SU-DHL-6 (cell line): ENCODE data around the gene EEF1A2.

Experiments
- H2AFZ ChIP-seq: fragments of 200-600 bp; sonication (generic); 2 replicates; pipeline ENCODE4 v1.6.1; 2014; ENCODE audit warnings: low read depth, mild to moderate bottlenecking, moderate library complexity, mixed read lengths, antibody characterized with exemption, low read length; ENCODE audit not compliant: severe bottlenecking
- H3F3A ChIP-seq: fragments of 200-600 bp; shearing (Covaris generic); 2 replicates; pipeline ENCODE4 v1.6.0; 2016; ENCODE audit warnings: antibody characterized with exemption, mild to moderate bottlenecking; ENCODE audit not compliant: insufficient read depth
- H3K27ac ChIP-seq: fragments of 200-600 bp; sonication (generic); 2 replicates; pipeline ENCODE4 v1.5.1; 2016; ENCODE audit warnings: low read depth, mild to moderate bottlenecking, low read length, moderate library complexity, mixed read lengths
- H3K27me3 ChIP-seq: fragments of 200-600 bp; sonication (generic), shearing (Covaris generic); 2 replicates; pipeline ENCODE4 v1.6.0; 2014; ENCODE audit warnings: mild to moderate bottlenecking, low read length
- H3K36me3 ChIP-seq: fragments of 200-600 bp; sonication (generic); 2 replicates; pipeline ENCODE4 v1.6.1; 2014; ENCODE audit warnings: mild to moderate bottlenecking, low read length, mixed read lengths
- H3K4me2 ChIP-seq: fragments of 300-600, 200-600 bp; shearing (Covaris generic), sonication (generic); 2 replicates; pipeline ENCODE4 v1.6.0; 2014; ENCODE audit warnings: low read length, low read depth, mild to moderate bottlenecking; ENCODE audit not compliant: poor library complexity, severe bottlenecking
- H3K4me3 ChIP-seq: fragments of 200-600 bp; sonication (generic); 2 replicates; pipeline ENCODE4 v1.5.1; 2014; ENCODE audit warnings: antibody characterized with exemption, low read length, mild to moderate bottlenecking, mixed read lengths; ENCODE audit not compliant: insufficient read depth, poor library complexity, severe bottlenecking
- H3K79me2 ChIP-seq: fragments of 200-600 bp; sonication (generic); 2 replicates; pipeline ENCODE4 v1.6.1; 2014; ENCODE audit warnings: mild to moderate bottlenecking, low read length, moderate library complexity; ENCODE audit not compliant: insufficient read depth
- H3K9ac ChIP-seq: fragments of 200-600 bp; sonication (generic); 2 replicates; pipeline ENCODE4 v1.7.0; 2014; ENCODE audit warnings: mild to moderate bottlenecking, low read length
- H3K9me2 ChIP-seq: fragments of 200-600 bp; sonication (generic); replicated peaks from 2 replicates; pipeline ENCODE4 v1.6.1; 2014; ENCODE audit warnings: low read length; ENCODE audit not compliant: insufficient read depth
- H3K9me3 ChIP-seq: fragments of 200-600 bp; sonication (generic); 2 replicates; pipeline ENCODE4 v1.6.1; 2014; ENCODE audit warnings: low read length, mixed read lengths; ENCODE audit not compliant: insufficient read depth
- H4K20me1 ChIP-seq: fragments of 200-600 bp; sonication (generic); 2 replicates; pipeline ENCODE4 v1.6.1; 2014; ENCODE audit warnings: low read depth, mild to moderate bottlenecking, antibody characterized with exemption, low read length, moderate library complexity, mixed read lengths
- EZH2phosphoT487 ChIP-seq: fragments of 200-600 bp; sonication (generic), shearing (Covaris generic); conservative IDR thresholded peaks from 2 replicates; pipeline ENCODE4 v1.6.1; 2018; ENCODE audit warnings: mild to moderate bottlenecking, antibody characterized with exemption, low read length, moderate library complexity, mixed read lengths
- TF ChIP-seq, protein P1 (sequence below): fragments of 200-600 bp; sonication (generic); IDR thresholded peaks from one replicate; pipeline ENCODE4 v1.5.1; 2017; ENCODE audit warnings: antibody characterized with exemption, mild to moderate bottlenecking, low read length, moderate library complexity; ENCODE audit not compliant: insufficient read depth, poor library complexity, severe bottlenecking

EEF1A2 gene

DNA sequence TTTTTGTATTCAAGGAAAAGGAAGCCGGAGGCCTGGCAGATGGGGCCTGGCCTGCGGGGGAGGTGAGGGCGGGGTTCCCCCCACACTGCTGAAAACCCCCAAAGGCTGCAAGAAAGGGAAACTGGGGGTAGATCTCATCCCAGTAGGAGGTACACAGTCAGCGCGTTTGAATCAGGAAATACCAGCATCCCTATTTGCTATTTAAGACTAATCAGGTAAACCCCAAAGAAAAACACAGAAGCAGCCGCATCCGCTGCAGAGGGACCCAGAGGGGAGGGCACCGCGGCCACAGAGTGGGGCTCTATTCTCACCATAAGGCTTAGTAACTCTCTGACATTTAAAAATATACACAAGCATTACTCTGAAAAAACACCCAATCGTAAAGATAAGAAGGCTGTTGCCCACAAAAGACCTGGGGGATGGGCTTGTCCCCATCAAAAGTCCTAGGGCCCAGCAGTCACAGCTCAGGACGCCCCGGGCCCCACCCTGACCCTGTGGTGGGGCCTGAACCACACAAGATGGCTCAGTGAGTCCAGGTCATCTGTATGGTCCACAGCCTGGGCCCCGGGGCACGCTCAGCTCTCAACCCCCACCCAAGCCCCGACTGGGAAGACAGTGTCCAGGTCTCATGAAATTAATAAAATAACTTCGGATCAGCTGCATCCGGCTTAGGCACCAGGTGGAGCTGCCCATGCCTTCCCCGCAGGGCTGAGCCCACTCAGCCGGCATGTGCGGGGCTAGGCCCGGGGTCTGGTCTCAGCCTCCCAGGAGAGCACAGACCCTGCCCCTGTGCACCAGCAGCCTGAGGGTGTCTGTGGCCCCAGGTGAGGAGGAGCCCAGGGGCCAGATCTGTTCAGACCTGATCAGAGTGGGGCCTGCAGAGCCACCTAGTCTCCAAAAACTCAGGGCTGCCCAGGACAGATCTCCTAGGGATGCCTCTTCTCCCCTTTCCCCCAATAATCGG is 57.5 kb downstream of the EEF1A2 start:
- no peak for TF ChIP-seq EZH2phosphoT487
- TF ChIP-seq, protein P1, sequence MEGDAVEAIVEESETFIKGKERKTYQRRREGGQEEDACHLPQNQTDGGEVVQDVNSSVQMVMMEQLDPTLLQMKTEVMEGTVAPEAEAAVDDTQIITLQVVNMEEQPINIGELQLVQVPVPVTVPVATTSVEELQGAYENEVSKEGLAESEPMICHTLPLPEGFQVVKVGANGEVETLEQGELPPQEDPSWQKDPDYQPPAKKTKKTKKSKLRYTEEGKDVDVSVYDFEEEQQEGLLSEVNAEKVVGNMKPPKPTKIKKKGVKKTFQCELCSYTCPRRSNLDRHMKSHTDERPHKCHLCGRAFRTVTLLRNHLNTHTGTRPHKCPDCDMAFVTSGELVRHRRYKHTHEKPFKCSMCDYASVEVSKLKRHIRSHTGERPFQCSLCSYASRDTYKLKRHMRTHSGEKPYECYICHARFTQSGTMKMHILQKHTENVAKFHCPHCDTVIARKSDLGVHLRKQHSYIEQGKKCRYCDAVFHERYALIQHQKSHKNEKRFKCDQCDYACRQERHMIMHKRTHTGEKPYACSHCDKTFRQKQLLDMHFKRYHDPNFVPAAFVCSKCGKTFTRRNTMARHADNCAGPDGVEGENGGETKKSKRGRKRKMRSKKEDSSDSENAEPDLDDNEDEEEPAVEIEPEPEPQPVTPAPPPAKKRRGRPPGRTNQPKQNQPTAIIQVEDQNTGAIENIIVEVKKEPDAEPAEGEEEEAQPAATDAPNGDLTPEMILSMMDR: no peak
- no peaks in the 10 kb centered on the region for H4K20me1 ChIP-seq
- no peak overlapping the region for H3K9ac ChIP-seq
- no peaks in the 10 kb centered on the region for H3K36me3 ChIP-seq
- no peak overlapping the region for H3K27ac ChIP-seq
- no peaks in the 10 kb centered on the region for H3K9me2 ChIP-seq
- no peaks in the 10 kb centered on the region for H3F3A ChIP-seq
- no peak overlapping the region for H2AFZ ChIP-seq
- no peak overlapping the region for H3K4me2 ChIP-seq
- no peaks in the 10 kb centered on the region for H3K79me2 ChIP-seq
- no peaks in the 10 kb centered on the region for H3K27me3 ChIP-seq
- H3K4me3 ChIP-seq: no peak overlapping the region
- no peaks in the 10 kb centered on the region for H3K9me3 ChIP-seq

DNA sequence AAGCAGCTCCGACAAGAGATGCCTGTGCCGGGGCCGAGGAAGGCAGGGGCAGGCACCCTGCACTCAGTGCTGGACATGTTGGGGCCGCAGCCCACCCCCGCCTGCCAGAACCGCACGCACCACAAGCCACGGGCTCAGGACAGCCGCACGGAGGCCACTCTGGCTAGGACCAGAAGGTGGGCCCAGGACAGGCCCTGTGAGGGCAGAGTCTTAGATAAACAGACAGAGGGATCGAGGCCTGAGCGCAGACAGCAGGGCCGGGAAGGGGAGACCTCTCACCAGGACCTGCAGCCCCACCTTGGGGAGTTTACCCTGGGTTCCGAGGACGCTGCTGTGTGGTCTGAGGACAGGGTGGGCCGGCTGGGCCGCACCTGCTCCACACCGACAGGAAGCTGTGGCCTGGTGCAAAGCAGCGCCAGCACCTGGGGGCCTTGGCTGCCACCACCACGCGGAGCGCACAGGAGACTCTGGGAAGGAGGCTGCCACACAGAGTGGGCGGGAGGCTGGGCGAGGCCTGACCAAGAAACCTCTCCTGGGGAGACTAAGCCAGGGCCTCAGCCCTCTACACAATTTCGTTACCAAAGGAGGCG is 58.4 kb downstream of the EEF1A2 start:
- H3K27ac ChIP-seq: no peak overlapping the region
- no peaks in the 10 kb centered on the region for H3F3A ChIP-seq
- H3K4me2 ChIP-seq: no peak overlapping the region
- H3K36me3 ChIP-seq: no peaks in the 10 kb centered on the region
- no peaks in the 10 kb centered on the region for H3K9me2 ChIP-seq
- H3K9ac ChIP-seq: no peak overlapping the region
- no peaks in the 10 kb centered on the region for H3K27me3 ChIP-seq
- H4K20me1 ChIP-seq: no peaks in the 10 kb centered on the region
- no peaks in the 10 kb centered on the region for H3K79me2 ChIP-seq
- no peak overlapping the region for H2AFZ ChIP-seq
- no peaks in the 10 kb centered on the region for H3K9me3 ChIP-seq
- no peak for TF ChIP-seq EZH2phosphoT487
- TF ChIP-seq, protein P1: no peak
- no peak overlapping the region for H3K4me3 ChIP-seq

DNA sequence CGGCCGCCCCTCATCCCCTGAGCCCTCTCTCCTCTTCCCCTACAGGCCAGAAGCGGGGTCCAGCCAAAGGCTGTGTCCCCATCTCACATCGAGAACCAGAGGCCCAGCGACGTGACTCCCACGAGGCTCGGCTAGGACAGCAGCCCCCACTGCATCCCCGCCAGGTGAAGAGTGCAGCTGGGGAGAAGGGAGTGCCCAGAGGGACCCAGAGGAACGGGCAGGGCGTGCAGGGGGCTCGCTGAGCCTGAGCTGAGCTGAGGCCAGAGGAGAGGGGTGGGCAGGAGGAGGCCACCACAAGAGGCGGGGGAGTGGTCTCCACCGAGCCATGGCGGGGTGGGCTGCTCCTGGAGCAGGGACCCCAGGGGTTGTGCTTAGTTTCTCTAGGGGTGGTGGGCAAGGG is 59.0 kb downstream of the EEF1A2 start:
- no peak for TF ChIP-seq EZH2phosphoT487
- TF ChIP-seq, protein P1: no peak
- Histone ChIP-seq H3K36me3 (no peaks in the 10 kb centered on the region), H3K9me3 (no peaks in the 10 kb centered on the region), H3K9ac (no peak overlapping the region), H3K27me3 (no peaks in the 10 kb centered on the region), H3K9me2 (no peaks in the 10 kb centered on the region), H4K20me1 (no peaks in the 10 kb centered on the region), H3F3A (no peaks in the 10 kb centered on the region), H3K79me2 (no peaks in the 10 kb centered on the region), H3K4me3 (no peak overlapping the region), H3K27ac (no peak overlapping the region), H2AFZ (no peak overlapping the region), H3K4me2 (no peak overlapping the region)
